Adrenal gland (tissue), 5 donors: Measurements from ENCODE around the gene CRELD2.

ENCODE experiments used
- POLR2A ChIP-seq, 2 donors: fragments of 450-650 bp; IDR thresholded peaks; one replicate each; pipeline ENCODE4 v1.6.1; 2017; ENCODE audit warnings: antibody characterized with exemption in 2 of 2, mild to moderate bottlenecking in 2 of 2, moderate library complexity in 1 of 2
- TF ChIP-seq, protein P1 (sequence below), 6 experiments: fragments of 450-650 bp in 4 of 6; fragments of 200-600 bp in 2 of 6; sonication (generic) in 1 of 6; IDR thresholded peaks; 1 replicate in 5 of 6; 2 replicates in 1 of 6; pipeline versions ENCODE4 v1.5.1 to v1.8.0; 2016 to 2021; ENCODE audit warnings: antibody characterized with exemption in 6 of 6, mild to moderate bottlenecking in 2 of 6, moderate library complexity in 1 of 6
- donor health status: DM: no; HTN: no; CAD: no.

DNA sequence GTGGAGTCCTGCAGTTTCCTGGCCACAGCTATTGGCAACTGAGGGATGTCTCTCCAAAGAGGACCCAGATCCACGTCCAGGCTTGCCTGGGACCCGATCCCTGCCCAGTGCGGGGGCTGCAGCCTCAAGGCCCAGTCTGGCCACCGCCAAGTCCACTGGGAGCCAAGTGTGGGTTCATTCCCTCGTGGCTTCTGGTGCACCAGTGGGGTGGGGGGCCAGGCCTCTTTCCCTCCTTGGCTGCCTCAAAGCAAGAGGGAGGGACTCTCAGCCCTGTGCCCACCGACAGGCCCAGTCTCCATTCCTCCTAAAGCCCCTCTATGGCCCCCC lies 28.8 kb downstream of the CRELD2 start:
- TF ChIP-seq, protein P1, sequence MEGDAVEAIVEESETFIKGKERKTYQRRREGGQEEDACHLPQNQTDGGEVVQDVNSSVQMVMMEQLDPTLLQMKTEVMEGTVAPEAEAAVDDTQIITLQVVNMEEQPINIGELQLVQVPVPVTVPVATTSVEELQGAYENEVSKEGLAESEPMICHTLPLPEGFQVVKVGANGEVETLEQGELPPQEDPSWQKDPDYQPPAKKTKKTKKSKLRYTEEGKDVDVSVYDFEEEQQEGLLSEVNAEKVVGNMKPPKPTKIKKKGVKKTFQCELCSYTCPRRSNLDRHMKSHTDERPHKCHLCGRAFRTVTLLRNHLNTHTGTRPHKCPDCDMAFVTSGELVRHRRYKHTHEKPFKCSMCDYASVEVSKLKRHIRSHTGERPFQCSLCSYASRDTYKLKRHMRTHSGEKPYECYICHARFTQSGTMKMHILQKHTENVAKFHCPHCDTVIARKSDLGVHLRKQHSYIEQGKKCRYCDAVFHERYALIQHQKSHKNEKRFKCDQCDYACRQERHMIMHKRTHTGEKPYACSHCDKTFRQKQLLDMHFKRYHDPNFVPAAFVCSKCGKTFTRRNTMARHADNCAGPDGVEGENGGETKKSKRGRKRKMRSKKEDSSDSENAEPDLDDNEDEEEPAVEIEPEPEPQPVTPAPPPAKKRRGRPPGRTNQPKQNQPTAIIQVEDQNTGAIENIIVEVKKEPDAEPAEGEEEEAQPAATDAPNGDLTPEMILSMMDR (IDR thresholded peaks at IDR 0.05): no peak
- TF ChIP-seq POLR2A (IDR thresholded peaks at IDR 0.05): no peak
